ACHN (cell line): Measurements from ENCODE around the gene SLC9A3.

Source experiments
- DNase-seq: peaks from one replicate; pipeline ENCODE4 v3.0.0-alpha.2; 2015
- in situ Hi-C: cut with HindIII; loops from 2 replicates; pipeline ENCODE4 v1.10.0; 2017; ENCODE audit warnings: low sequenced_read_pairs, low pct_ligation_motif_present, low pct_unique_long_range_greater_than_20kb

The SLC9A3 gene

GRCh38 chr5:531101-531748, 7.0 kb upstream of the SLC9A3 start:
- DNase-seq, result no peak
- in situ Hi-C loops, result no loop called here

DNA sequence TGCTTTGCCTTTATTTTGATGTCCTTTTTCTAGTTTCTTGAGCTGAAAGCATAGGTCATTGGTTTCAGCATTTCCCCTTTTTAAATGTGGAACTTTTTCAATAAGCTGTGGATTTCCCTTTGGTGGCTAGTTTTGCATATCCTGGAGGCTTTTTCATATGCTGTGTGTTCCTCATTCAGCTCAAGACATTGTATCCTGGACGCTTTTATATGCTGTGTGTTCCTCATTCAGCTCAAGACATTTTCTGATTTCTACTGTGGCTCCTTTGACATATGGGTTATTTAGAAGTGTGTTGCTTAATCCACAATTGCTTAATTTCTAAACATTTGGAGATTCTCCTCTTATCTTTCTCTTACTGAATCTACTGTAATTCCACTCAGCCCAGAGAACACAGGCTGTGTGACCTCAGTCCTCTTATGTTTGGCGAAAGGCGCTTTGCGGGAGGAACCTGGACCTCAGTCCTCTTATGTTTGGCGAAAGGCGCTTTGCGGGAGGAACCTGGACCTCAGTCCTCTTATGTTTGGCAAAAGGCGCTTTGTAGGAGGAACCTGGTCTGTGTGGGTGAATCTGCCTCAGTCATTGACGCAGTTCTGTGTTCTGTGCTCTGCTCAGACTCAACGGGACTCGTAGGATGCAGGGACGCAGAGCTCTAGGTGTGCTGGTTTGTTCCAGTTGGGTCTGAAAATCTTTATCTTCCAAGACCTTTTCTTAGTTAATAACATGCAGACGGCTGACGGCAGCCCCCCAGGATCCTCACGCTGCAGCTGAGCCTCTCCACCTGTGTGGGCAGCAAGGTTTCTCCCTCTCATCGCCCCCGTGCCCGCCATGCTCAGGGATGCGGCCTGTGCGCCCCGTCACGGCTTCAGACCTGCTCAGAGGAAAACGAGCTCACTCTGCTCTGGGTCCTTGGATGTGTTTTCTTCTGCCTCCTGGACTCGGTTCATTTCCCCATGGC, 6.0 kb upstream of the SLC9A3 start:
- in situ Hi-C loops, result no loop called here
- DNase-seq, result no peak

- in situ Hi-C loops, result no loop called here
- no peak for DNase-seq
Observed at GRCh38 chr5:528629-529511, 4.6 kb upstream of the SLC9A3 start.

DNA sequence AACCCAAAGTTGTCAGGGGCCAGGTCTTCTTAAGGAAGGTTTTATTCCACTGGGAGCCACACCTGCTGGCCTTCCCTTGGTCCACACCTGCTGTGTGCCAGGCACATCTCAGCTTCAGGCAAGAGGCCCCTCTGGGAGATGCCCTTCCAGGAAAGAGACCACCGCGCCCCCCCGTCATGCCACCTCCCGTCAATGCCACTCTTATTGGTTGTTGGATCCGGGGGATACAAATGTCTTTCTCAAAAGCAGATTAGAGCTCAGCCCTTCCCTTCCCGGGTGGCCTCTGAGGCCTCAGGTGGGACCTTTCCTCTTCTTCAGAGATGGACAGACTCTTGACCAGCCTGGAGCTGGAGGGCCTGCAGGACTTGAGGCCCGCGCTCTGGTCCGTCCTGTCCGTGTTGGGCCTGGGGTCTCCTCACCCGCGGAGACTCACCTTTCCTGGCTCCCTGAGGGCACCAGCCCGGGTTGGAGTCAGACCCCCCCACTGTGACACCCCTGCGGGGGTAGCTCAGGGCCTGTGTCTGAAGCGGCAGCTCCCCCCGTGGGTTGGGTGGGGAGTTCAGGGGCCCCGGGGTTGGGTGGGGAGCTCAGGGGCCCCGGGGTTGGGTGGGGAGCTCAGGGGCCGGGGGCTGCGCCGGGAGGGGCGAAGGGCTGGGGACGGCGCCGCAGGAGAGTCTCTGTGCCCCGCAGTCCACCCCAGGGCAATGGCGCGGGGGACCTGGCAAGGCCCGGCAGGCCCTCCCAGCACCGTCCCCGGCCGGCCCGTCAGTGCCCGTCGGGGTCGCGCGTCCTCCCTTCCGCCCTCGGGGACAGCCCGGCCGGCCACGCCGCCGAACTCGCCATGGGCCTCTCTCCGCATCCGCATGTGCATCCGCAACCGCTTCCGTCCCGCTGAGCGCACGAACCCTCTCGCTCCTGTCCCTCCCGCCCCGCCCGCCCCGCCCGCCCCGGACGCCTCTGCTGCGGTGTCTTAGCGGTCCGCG, 3.7 kb upstream of the SLC9A3 start:
- no peak for DNase-seq
- in situ Hi-C loops, result no loop called here

GRCh38 chr5:526456-527088, 2.3 kb upstream of the SLC9A3 start:
- in situ Hi-C loops, result no loop called here
- no peak for DNase-seq

DNA sequence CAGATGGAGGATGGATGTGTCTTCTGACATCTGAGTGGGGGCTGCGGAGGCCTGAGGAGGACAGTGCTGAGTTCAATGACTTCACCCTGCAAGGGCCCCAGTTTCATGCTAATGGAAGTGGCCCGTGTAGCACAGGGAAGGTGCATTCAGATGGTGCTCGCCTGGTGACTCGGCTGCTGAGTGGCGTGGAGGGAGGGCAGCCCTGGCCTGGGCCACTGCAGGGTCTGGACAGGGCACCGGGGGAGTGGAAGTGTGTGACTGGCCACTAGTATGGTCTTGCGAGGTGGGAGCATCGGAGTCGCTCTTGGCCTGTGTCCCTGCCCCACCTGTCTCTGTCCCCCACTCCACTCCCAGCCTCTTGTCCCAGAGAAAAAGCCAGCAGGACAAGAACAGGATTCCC, 1.7 kb upstream of the SLC9A3 start:
- in situ Hi-C loops, result no loop called here
- DNase-seq, result no peak

DNA sequence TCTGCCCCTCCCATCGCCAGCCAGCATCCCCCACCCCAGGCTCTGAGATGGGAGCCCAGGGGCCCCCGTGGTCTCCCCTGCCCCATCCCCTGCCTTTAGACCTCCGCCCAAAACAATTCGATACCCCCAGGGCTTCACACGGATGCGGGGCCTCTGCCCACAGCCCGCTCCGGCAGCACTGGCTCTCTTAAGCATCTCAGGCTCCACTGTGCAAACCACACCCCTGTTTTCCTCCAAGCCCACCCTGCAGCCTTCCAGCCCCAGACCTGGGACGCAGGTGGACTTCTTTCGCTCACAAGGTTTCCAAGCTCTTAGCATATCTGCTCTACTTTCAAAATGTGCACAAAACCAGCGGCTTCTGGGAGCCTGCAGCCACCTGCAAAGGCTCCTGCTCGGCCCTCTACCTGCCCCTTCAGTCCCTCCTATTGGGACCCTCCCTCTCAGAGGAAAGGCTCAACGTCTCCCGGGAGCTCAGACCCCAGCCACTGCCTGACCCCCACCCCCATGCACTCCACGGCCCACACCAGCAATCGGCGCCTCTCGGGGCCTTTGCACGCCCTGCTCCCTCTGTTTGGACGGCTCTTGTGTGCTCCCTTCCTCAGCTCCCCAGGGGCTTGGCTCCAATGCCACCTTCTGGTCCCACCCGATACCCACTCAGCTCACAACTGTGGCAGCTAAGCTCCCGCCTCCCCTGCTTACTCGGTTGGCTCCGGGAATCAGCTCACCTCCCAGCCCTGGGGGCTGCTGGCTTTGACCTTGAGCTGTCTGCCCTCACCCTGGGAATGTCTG, 918 bp upstream of the SLC9A3 start:
- in situ Hi-C loops, result no loop called here

GRCh38 chr5:523441-524222, 617 bp downstream of the SLC9A3 start:
- DNase-seq, result no peak
- in situ Hi-C loops, result no loop called here

More for the DNA sequence above, 918 bp upstream of the SLC9A3 start:
- DNase-seq, result no peak

- no peak for DNase-seq
- in situ Hi-C loops, result no loop called here
Observed at GRCh38 chr5:522899-523440, 1.3 kb downstream of the SLC9A3 start.

GRCh38 chr5:522116-522515, 2.1 kb downstream of the SLC9A3 start:
- in situ Hi-C loops, result no loop called here
- no peak for DNase-seq

DNA sequence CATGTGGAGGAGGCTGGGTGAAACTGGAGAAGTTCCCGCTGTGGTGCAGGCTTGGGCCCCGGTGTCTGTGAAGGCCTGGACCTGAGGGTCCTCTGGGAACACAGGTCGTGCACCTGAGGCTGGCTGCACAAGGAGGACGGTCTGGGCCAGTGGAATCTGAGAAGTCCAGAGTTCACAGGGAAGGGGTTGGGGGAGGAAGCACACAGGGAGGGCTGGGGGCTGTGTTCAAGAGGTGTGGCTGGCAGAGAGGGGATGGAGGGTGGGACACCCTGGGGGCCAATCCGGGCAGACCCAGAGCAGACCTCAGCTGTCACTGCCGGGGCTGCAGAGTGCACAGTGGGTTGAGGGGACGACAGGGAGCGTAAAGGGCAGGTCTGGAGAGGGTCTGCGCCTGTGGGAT, 2.6 kb downstream of the SLC9A3 start:
- no peak for DNase-seq
- in situ Hi-C loops, result no loop called here

DNA sequence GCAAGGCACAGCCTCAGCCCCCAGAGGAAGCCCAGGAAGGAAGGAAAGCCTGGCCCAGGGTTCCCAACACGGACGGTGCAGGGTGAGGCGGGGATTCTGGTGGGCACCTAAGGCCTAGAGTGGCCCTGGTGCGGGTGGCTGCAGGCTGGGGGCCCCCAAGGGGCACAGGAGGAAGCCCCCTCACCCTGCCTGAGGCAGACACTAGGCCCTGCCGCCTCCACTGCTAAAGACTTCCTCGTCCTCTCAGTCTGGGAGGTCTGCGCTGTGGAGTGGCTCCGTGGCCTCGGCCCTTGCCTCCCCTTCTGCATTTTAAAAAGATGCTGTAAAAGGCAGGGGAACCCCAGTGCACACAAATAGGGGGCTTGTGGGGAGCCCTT, 3.4 kb downstream of the SLC9A3 start:
- DNase-seq, result no peak
- in situ Hi-C loops, result no loop called here

GRCh38 chr5:520196-520849, 3.9 kb downstream of the SLC9A3 start:
- in situ Hi-C loops, result no loop called here
- DNase-seq, result no peak

GRCh38 chr5:518721-519120, 5.5 kb downstream of the SLC9A3 start:
- in situ Hi-C loops, result no loop called here
- DNase-seq, result no peak

DNA sequence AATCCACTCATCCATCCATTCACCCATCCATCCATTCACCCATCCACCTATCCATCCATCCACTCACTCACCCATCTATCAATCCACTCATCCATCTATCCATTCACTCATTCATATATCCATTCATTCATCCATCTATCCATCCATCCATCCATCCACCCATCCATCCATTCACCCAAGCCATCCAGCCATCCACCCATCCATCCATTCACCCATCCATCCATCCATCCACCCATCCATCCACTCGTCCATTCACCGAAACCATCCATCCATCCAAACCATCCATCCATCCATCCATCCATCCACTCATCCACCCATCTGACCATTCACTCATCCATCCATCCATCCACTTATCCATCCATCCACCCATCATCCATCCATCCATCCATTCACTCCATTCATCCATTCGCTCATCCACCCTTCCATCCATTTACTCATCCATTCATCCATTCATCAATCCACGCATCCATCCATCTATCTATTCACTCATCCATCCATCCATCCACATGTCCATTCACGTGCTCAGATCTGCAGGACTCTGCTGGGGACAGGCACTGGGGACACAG, 6.6 kb downstream of the SLC9A3 start:
- in situ Hi-C loops, result no loop called here
- no peak for DNase-seq
